ENCODE data around the gene DPP7.

DPP7 gene

GRCh38 chr9:137071282-137071681 lies 43.3 kb downstream of the DPP7 start:
- H3K4me3 ChIP-seq (ENCODE audit: low read length) = no peak overlapping the region
- no peak for DNase-seq (ENCODE audit: low read depth)
- no peak for TF ChIP-seq CTCF (conservative IDR thresholded peaks at IDR 0.05; ENCODE audit: low read length)

DNA sequence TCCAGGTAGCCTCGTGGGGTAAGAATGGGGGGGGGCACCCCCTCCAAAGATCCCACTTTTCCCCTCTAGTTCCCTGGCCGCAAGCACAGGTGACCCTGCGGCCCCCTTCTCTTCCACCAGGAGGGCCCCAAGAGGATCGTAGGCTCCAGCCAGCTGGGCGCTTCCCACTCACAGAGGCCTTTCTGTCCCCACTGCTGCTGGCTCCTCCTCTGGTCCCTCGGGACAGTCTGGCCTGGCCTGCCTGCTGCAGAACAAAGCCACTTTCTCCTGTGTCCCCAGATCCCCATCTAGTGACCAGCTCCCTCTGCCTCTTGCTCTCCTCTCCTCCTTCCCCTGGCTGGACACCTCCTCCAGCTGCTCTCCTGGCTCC lies 43.6 kb downstream of the DPP7 start:
- peak overlapping the region; percentile 44 for H3K4me3 ChIP-seq (ENCODE audit: low read length)
- TF ChIP-seq CTCF (conservative IDR thresholded peaks at IDR 0.05; ENCODE audit: low read length) = no peak
- no peak for DNase-seq (ENCODE audit: low read depth)

GRCh38 chr9:137070201-137070905 lies 44.2 kb downstream of the DPP7 start, which contains the start of gene SAPCD2:
Gene SAPCD2, minus strand, starts transcription at chr9:137070557. Its CDS starts 97 bp downstream, at chr9:137070460.
- peak within 1 kb of the TSS; percentile 44 for H3K4me3 ChIP-seq (ENCODE audit: low read length)
- no peak for TF ChIP-seq CTCF (conservative IDR thresholded peaks at IDR 0.05; ENCODE audit: low read length)
- peak; percentile 77 for DNase-seq (ENCODE audit: low read depth)

DNA sequence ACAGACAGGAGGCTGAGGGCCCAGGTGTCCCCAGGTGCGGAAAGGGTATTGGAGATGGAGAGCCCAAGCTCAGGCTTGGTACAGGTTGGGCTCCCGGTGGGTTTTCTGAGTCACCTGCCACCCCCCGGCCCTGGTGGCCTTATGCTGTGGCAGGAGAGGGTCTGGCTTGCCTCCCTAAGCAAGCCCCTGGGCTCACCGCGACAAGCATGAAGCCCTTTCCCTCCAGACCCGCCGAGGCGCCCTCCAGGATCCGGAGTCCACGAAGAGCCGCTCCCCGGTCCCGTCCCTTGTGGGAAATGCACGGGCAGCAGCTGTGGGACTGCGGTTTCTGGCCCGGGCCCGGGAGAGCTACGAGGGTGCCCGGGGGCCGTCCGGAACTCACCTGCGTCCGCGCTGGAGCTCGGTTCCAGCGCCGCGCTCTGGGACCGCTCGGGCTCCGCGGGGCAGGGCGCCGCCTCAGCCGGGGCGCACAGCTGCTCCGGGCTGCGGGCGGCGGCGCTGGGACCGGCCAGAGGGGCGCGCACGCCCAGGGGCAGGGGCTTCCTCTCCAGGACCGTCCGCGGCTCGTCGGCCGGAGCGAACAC lies 44.9 kb downstream of the DPP7 start:
- 0 out of 2 replicates have a peak overlapping the region, but pooled peaks have one; percentile 3 for H3K4me3 ChIP-seq (ENCODE audit: low read length)
- no peak for TF ChIP-seq CTCF (conservative IDR thresholded peaks at IDR 0.05; ENCODE audit: low read length)
- DNase-seq (ENCODE audit: low read depth) = no peak

DNA sequence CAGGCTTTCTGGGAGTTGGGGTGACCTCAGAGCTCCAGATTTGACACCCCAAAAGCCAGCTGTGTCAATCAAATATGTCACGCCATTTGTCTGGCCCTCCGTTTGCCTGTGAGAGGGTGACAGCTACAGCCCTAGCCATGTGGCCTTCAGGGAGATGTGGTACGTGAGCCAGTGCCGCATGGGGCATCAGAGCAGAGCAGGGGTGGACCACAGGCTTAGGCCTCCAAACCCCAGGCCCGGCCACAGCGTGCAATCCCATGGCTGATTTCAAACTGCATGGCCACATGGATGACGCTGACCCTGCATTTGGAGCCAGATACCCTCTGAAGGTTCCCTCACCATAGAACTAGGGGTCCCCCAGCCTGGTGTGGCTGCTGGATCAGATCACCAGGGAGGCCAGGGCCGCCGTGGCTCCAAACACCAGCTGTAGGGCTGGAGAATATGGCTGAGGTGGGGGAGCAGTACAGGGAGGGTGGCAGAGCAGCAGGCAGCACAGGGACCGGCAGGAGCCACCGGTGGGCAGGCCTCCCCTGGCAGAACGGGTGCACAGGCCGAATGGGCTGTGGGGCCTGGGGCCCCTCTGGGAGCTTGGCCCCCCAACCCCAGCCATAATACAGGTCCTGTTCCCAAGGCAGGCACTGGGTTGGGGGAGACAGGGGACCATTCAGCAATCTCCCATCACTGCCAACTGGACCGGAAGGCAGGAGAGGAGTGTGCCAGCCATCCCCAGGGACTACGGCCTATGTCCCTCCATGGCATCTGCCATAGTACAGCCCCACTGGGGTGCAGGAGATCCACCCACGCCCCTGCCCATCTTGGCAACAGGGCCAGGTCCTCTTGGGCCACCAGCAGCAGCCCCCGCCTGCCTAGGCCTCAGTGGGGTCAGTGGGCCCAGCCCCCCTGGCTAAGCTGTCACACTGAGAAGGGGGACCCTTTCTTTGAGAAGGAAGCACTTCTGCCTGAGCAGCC lies 45.7 kb downstream of the DPP7 start:
- H3K4me3 ChIP-seq (ENCODE audit: low read length) = no peak overlapping the region
- DNase-seq (ENCODE audit: low read depth) = no peak
- no peak for TF ChIP-seq CTCF (conservative IDR thresholded peaks at IDR 0.05; ENCODE audit: low read length)

- TF ChIP-seq CTCF (conservative IDR thresholded peaks at IDR 0.05; ENCODE audit: low read length) = peak; percentile 84
- peak; percentile 66 for DNase-seq (ENCODE audit: low read depth)
- H3K4me3 ChIP-seq (ENCODE audit: low read length) = no peak overlapping the region
These were observed 46.5 kb downstream of the DPP7 start for GRCh38 chr9:137067860-137068538.

All from AG10803 (cell line).